ENCODE data around the gene SLC10A7.

The SLC10A7 gene

GRCh38 chr4:146247356-146247755 lies 274.4 kb downstream of the SLC10A7 start:
- no peak for DNase-seq

- no peak for DNase-seq
These were observed 275.4 kb downstream of the SLC10A7 start for GRCh38 chr4:146246381-146246780.

- DNase-seq, result no peak
These were observed 275.9 kb downstream of the SLC10A7 start for GRCh38 chr4:146245850-146246249.

GRCh38 chr4:146245246-146245645 lies 276.5 kb downstream of the SLC10A7 start:
- DNase-seq, result no peak

- no peak for DNase-seq
These were observed 277.2 kb downstream of the SLC10A7 start for GRCh38 chr4:146244496-146244895.

GRCh38 chr4:146243883-146244277 lies 277.9 kb downstream of the SLC10A7 start:
- no peak for DNase-seq

GRCh38 chr4:146243141-146243882 lies 278.4 kb downstream of the SLC10A7 start:
- DNase-seq, result no peak

GRCh38 chr4:146238107-146238506 lies 283.6 kb downstream of the SLC10A7 start:
- no peak for DNase-seq

- no peak for DNase-seq
These were observed 284.6 kb downstream of the SLC10A7 start for GRCh38 chr4:146237092-146237491.

GRCh38 chr4:146236216-146236615 lies 285.5 kb downstream of the SLC10A7 start:
- no peak for DNase-seq

GRCh38 chr4:146235654-146236177 lies 286.0 kb downstream of the SLC10A7 start:
- no peak for DNase-seq

GRCh38 chr4:146232131-146232722 lies 289.5 kb downstream of the SLC10A7 start:
- DNase-seq, result no peak

GRCh38 chr4:146229406-146229805 lies 292.3 kb downstream of the SLC10A7 start:
- DNase-seq, result no peak

GRCh38 chr4:146224326-146224966 lies 297.3 kb downstream of the SLC10A7 start:
- no peak for DNase-seq

GRCh38 chr4:146222313-146222712 lies 299.4 kb downstream of the SLC10A7 start:
- DNase-seq, result no peak

GRCh38 chr4:146214238-146214637 lies 307.5 kb downstream of the SLC10A7 start, which contains the start of gene REELD1:
TSS of gene REELD1 (plus strand) at chr4:146214538. CDS start at chr4:146216953, 2,415 bp downstream.
- DNase-seq, result no peak

- DNase-seq, result no peak
These were observed 309.0 kb downstream of the SLC10A7 start for GRCh38 chr4:146212781-146213180.

- DNase-seq, result no peak
These were observed 310.3 kb downstream of the SLC10A7 start for GRCh38 chr4:146211440-146211839.

GRCh38 chr4:146210890-146211289 lies 310.9 kb downstream of the SLC10A7 start:
- DNase-seq, result no peak

GRCh38 chr4:146207410-146207809 lies 314.3 kb downstream of the SLC10A7 start:
- DNase-seq, result no peak

Measured in NCI-H524 treated with DMSO at 0.1 percent for 48 hours (cell line).